B cell (primary cell): ENCODE results near the gene SPRR3. TPM values are rescaled to one million over a fixed set of nuclear protein-coding genes. Genes with fewer than 3 reads are reported as not detected.

ENCODE experiments used
- ATAC-seq: fragments of 200-7000 bp; cut with Tn5 transposase; one replicate; pipeline ENCODE4 v1.10.0; 2021; ENCODE audit warnings: low read depth, mild to moderate bottlenecking, moderate number of reproducible peaks, moderate library complexity
- CTCF ChIA-PET: fragments of 350-600 bp; sonication (Branson Sonifier 250); formaldehyde crosslinking; loops from one replicate; lab custom pipeline; 2021; ENCODE audit warnings: antibody characterized with exemption, inconsistent platforms; lab: Charles Lee
- POLR2A ChIA-PET: fragments of 350-600 bp; sonication (Branson Sonifier 250); formaldehyde crosslinking; loops from one replicate; lab custom pipeline; 2021; ENCODE audit warnings: antibody characterized with exemption; lab: Charles Lee
- DNase-seq: peaks from one replicate; pipeline ENCODE4 v3.0.0; 2013
- H2AFZ ChIP-seq: 2 replicates; pipeline ENCODE4 v1.6.1; 2012; ENCODE audit warnings: mild to moderate bottlenecking, low read depth, low read length; ENCODE audit not compliant: insufficient read depth, poor library complexity, severe bottlenecking
- H3K27ac ChIP-seq, 2 donors: 1 replicate in 1 of 2; 2 replicates in 1 of 2; pipeline ENCODE4 v1.5.1; 2012 to 2013; ENCODE audit warnings: low read length in 2 of 2, mild to moderate bottlenecking in 2 of 2, moderate library complexity in 1 of 2
- H3K27me3 ChIP-seq, 4 experiments: fragments of 200-600 bp in 1 of 4; sonication (generic) in 1 of 4; replicated peaks in 1 of 4; 1 replicate in 2 of 4; 2 replicates in 2 of 4; pipeline versions ENCODE4 v1.6.1 to v1.7.0; 2013 to 2016; ENCODE audit warnings: low read length in 3 of 4, mild to moderate bottlenecking in 2 of 4, mixed read lengths in 1 of 4, moderate library complexity in 1 of 4; ENCODE audit not compliant: insufficient read depth in 4 of 4, control insufficient read depth in 3 of 4; ENCODE audit errors: control extremely low read depth in 1 of 4
- H3K36me3 ChIP-seq, 2 experiments: replicated peaks in 1 of 2; 1 replicate in 1 of 2; 2 replicates in 1 of 2; pipeline versions ENCODE4 v1.6.1 to v1.7.1; 2013; ENCODE audit warnings: low read length in 1 of 2; ENCODE audit not compliant: insufficient read depth in 2 of 2, control insufficient read depth in 1 of 2; ENCODE audit errors: control extremely low read depth in 1 of 2, extremely low read depth in 1 of 2
- H3K4me1 ChIP-seq, 2 donors: fragments of 200-600 bp in 1 of 2; sonication (generic) in 1 of 2; 1 replicate in 1 of 2; 2 replicates in 1 of 2; pipeline versions ENCODE4 v1.5.1 to v1.6.1; 2013 to 2017; ENCODE audit warnings: low read length in 2 of 2; ENCODE audit not compliant: control insufficient read depth in 2 of 2, insufficient read depth in 2 of 2
- H3K4me2 ChIP-seq: replicated peaks from 2 replicates; pipeline ENCODE3; 2012; ENCODE audit warnings: mild to moderate bottlenecking, low read depth, low read length; ENCODE audit not compliant: poor library complexity, severe bottlenecking
- H3K4me3 ChIP-seq, 5 experiments: fragments of 200-600 bp in 1 of 5; sonication (generic) in 1 of 5; 1 replicate in 3 of 5; 2 replicates in 2 of 5; pipeline versions ENCODE4 v1.5.1 to v1.7.0; 2011 to 2016; ENCODE audit warnings: low read length in 4 of 5, mild to moderate bottlenecking in 4 of 5, low read depth in 2 of 5, control low read depth in 1 of 5, moderate library complexity in 1 of 5; ENCODE audit not compliant: insufficient read depth in 1 of 5; ENCODE audit errors: control extremely low read depth in 1 of 5, extremely low read depth in 1 of 5
- H3K79me2 ChIP-seq: fragments of 200-600 bp; sonication (generic); one replicate; pipeline ENCODE4 v1.6.0; 2016; ENCODE audit warnings: low read length; ENCODE audit not compliant: control insufficient read depth, insufficient read depth
- H3K9ac ChIP-seq: fragments of 200-600 bp; sonication (generic); 2 replicates; pipeline ENCODE4 v1.6.1; 2017; ENCODE audit warnings: mild to moderate bottlenecking, low read length, moderate library complexity
- H3K9me3 ChIP-seq, 3 donors: one replicate each; pipeline versions ENCODE4 v1.6.1 to v1.7.1; 2013; ENCODE audit warnings: low read length in 2 of 3; ENCODE audit not compliant: control insufficient read depth in 2 of 3, insufficient read depth in 1 of 3; ENCODE audit errors: control extremely low read depth in 1 of 3
- H4K20me1 ChIP-seq: 2 replicates; pipeline ENCODE4 v1.6.0; 2012; ENCODE audit warnings: mild to moderate bottlenecking, low read length; ENCODE audit not compliant: insufficient read depth, control insufficient read depth, poor library complexity, severe bottlenecking
- H3K27ac Mint-ChIP-seq: one replicate; pipeline ENCODE4 v1.8.0; 2021; ENCODE audit warnings: mixed read lengths
- H3K27me3 Mint-ChIP-seq: one replicate; pipeline ENCODE4 v1.8.0; 2021; ENCODE audit warnings: mixed read lengths
- H3K4me1 Mint-ChIP-seq: one replicate; pipeline ENCODE4 v1.8.0; 2021; ENCODE audit warnings: mixed read lengths
- H3K4me3 Mint-ChIP-seq: one replicate; pipeline ENCODE4 v1.8.0; 2021; ENCODE audit warnings: mixed read lengths
- H3K9me3 Mint-ChIP-seq: one replicate; pipeline ENCODE4 v1.8.0; 2022; ENCODE audit warnings: mixed read lengths; ENCODE audit not compliant: insufficient read depth
- EZH2 ChIP-seq: IDR thresholded peaks from 2 replicates; pipeline ENCODE4 v1.6.1; 2012; ENCODE audit warnings: borderline replicate concordance, low read depth, mild to moderate bottlenecking, moderate library complexity, low read length; ENCODE audit not compliant: insufficient read depth, poor library complexity, severe bottlenecking
- WGBS: methylation state at CpG from one replicate; pipeline ENCODE4 v1.1.5; 2013; ENCODE audit warnings: missing lambda C conversion rate; ENCODE audit not compliant: insufficient coverage; 5-methylcytosine and 5-hydroxymethylcytosine counted together
- intact Hi-C: fragments of 100-400 bp; cut with micrococcal nuclease; formaldehyde crosslinking; loops from one replicate; pipeline ENCODE4 v1.10.0; 2022
- polyA plus RNA-seq: library from polyadenylated mRNA; depleted of rRNA; stranded (reverse); fragments of >200 nt; gene quantifications from 2 replicates; pipeline ENCODE4 v1.2.3, GENCODE V29; 2012
- total RNA-seq, 2 donors: library from RNA; stranded (reverse); fragments of 120-200 nt in 1 of 2; gene quantifications; 1 replicate in 1 of 2; 2 replicates in 1 of 2; pipeline versions ENCODE4 v1.2.3 to v1.2.4, GENCODE V29; 2013 to 2022
- TF ChIP-seq, protein P1 (sequence below): fragments of 200-600 bp; IDR thresholded peaks from one replicate; pipeline ENCODE4 v1.8.0; 2022; ENCODE audit warnings: antibody characterized with exemption, mild to moderate bottlenecking

The SPRR3 gene
- total and polyA plus RNA-seq, 2 donors (not counting 1 experiment from before 2014, with no cell fraction given): not detected

- Histone ChIP-seq H3K27ac (no peak overlapping the region), H3K9ac (no peak overlapping the region), H3K27me3 (peaks cover 0 to 3% (median 0%) of the 10 kb centered on the region in 4 experiments), H3K4me3 (no peak overlapping the region), H4K20me1 (no peaks in the 10 kb centered on the region), H3K9me3 (peaks cover 0 to 3% (median 0%) of the 10 kb centered on the region in 3 donors), H3K4me2 (no peak overlapping the region), H2AFZ (no peak overlapping the region), H3K4me1 (no peaks in the 10 kb centered on the region), H3K36me3 (no peaks in the 10 kb centered on the region), H3K79me2 (no peaks in the 10 kb centered on the region)
- TF ChIP-seq, protein P1, sequence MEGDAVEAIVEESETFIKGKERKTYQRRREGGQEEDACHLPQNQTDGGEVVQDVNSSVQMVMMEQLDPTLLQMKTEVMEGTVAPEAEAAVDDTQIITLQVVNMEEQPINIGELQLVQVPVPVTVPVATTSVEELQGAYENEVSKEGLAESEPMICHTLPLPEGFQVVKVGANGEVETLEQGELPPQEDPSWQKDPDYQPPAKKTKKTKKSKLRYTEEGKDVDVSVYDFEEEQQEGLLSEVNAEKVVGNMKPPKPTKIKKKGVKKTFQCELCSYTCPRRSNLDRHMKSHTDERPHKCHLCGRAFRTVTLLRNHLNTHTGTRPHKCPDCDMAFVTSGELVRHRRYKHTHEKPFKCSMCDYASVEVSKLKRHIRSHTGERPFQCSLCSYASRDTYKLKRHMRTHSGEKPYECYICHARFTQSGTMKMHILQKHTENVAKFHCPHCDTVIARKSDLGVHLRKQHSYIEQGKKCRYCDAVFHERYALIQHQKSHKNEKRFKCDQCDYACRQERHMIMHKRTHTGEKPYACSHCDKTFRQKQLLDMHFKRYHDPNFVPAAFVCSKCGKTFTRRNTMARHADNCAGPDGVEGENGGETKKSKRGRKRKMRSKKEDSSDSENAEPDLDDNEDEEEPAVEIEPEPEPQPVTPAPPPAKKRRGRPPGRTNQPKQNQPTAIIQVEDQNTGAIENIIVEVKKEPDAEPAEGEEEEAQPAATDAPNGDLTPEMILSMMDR: no peak
- no peak for TF ChIP-seq EZH2
- H3K4me1 Mint-ChIP-seq: no peaks in the 10 kb centered on the region
- no peak overlapping the region for H3K27ac Mint-ChIP-seq
- no peak overlapping the region for H3K4me3 Mint-ChIP-seq
- H3K27me3 Mint-ChIP-seq: peaks cover 29% of the 10 kb centered on the region
- intact Hi-C loops: no loop called here
- ATAC-seq (no peak), DNase-seq (no peak)
- ChIA-PET POLR2A (no interaction called here), CTCF (no interaction called here)
- H3K9me3 Mint-ChIP-seq: peaks cover 6% of the 10 kb centered on the region
- WGBS: 67% methylated on average over 1 of the region's 5 CpGs
Observed at GRCh38 chr1:152996633-152997400, 4.7 kb upstream of the SPRR3 start.

GRCh38 chr1:152997901-152998300, 3.6 kb upstream of the SPRR3 start:
- H3K4me1 ChIP-seq: no peaks in the 10 kb centered on the region
- Mint-ChIP-seq H3K9me3 (peaks cover 6% of the 10 kb centered on the region), H3K4me3 (no peak overlapping the region), H3K27ac (no peak overlapping the region), H3K4me1 (no peaks in the 10 kb centered on the region), H3K27me3 (peaks cover 29% of the 10 kb centered on the region)
- H3K4me3 ChIP-seq: no peak overlapping the region
- CTCF ChIA-PET: no interaction called here
- POLR2A ChIA-PET: no interaction called here
- DNase-seq (no peak), ATAC-seq (no peak)
- H3K4me2 ChIP-seq: no peak overlapping the region
- TF ChIP-seq EZH2: no peak
- TF ChIP-seq, protein P1: no peak
- intact Hi-C loops: no loop called here
- no peaks in the 10 kb centered on the region for H4K20me1 ChIP-seq
- H3K9ac ChIP-seq: no peak overlapping the region
- peaks cover 0 to 7% (median 0%) of the 10 kb centered on the region in 4 experiments for H3K27me3 ChIP-seq
- 43% methylated on average over 5 of the region's 7 CpGs for WGBS
- H3K79me2 ChIP-seq: no peaks in the 10 kb centered on the region
- H3K27ac ChIP-seq: no peak overlapping the region
- no peak overlapping the region for H2AFZ ChIP-seq
- H3K9me3 ChIP-seq: peaks cover 0 to 3% (median 0%) of the 10 kb centered on the region in 3 donors
- no peaks in the 10 kb centered on the region for H3K36me3 ChIP-seq
